Keratinocyte (primary cell): ENCODE results near the gene CLOCK. TPM values are rescaled to one million over a fixed set of nuclear protein-coding genes. Genes with fewer than 3 reads are reported as not detected.

Experiments
- DNase-seq: peaks from one replicate; pipeline ENCODE4 v3.0.0-alpha.2; 2011; ENCODE audit warnings: low read depth, missing footprints, low spot score
- FAIRE-seq: peaks from 2 replicates; lab custom pipeline; 2011; peaks lifted over from hg19 to GRCh38; lab: Jason Lieb, UNC
- H2AFZ ChIP-seq: 2 replicates; pipeline ENCODE4 v1.6.0; 2012; ENCODE audit warnings: low read length, control low read depth, inconsistent platforms; ENCODE audit not compliant: control insufficient read depth
- H3K27ac ChIP-seq: 2 replicates; pipeline ENCODE4 v1.5.1; 2011; ENCODE audit warnings: low read length; ENCODE audit not compliant: control insufficient read depth, insufficient read depth
- H3K27me3 ChIP-seq: 3 replicates; pipeline ENCODE4 v1.6.0; 2011; ENCODE audit warnings: low read length; ENCODE audit not compliant: control insufficient read depth, insufficient read depth; ENCODE audit errors: extremely low read depth
- H3K36me3 ChIP-seq, 2 experiments: 2 replicates in 1 of 2; 3 replicates in 1 of 2; pipeline ENCODE4 v1.5.1; 2011; ENCODE audit warnings: low read length in 2 of 2, mild to moderate bottlenecking in 1 of 2; ENCODE audit not compliant: control insufficient read depth in 2 of 2, insufficient read depth in 2 of 2; ENCODE audit errors: extremely low read depth in 1 of 2
- H3K4me1 ChIP-seq: 3 replicates; pipeline ENCODE4 v1.5.1; 2011; ENCODE audit warnings: low read length; ENCODE audit not compliant: control insufficient read depth, insufficient read depth; ENCODE audit errors: extremely low read depth
- H3K4me2 ChIP-seq: 3 replicates; pipeline ENCODE4 v1.6.0; 2011; ENCODE audit warnings: low read depth, low read length; ENCODE audit not compliant: control insufficient read depth, insufficient read depth; ENCODE audit errors: extremely low read depth
- H3K4me3 ChIP-seq, 3 experiments: fragments of 200-600 bp in 1 of 3; sonication (generic) in 1 of 3; 2 replicates in 2 of 3; 3 replicates in 1 of 3; pipeline ENCODE4 v1.5.1; 2011 to 2016; ENCODE audit warnings: low read length in 3 of 3, mild to moderate bottlenecking in 3 of 3, control low read depth in 2 of 3, inconsistent platforms in 1 of 3, low read depth in 1 of 3, mixed read lengths in 1 of 3, mixed run types in 1 of 3, moderate library complexity in 1 of 3; ENCODE audit not compliant: control insufficient read depth in 2 of 3, insufficient read depth in 2 of 3; ENCODE audit errors: extremely low read depth in 1 of 3
- H3K79me2 ChIP-seq: 2 replicates; pipeline ENCODE4 v1.6.0; 2012; ENCODE audit warnings: low read length; ENCODE audit not compliant: control insufficient read depth, insufficient read depth
- H3K9ac ChIP-seq: 3 replicates; pipeline ENCODE4 v1.6.0; 2011; ENCODE audit warnings: low read length; ENCODE audit not compliant: control insufficient read depth, insufficient read depth; ENCODE audit errors: extremely low read depth
- H3K9me1 ChIP-seq: 3 replicates; pipeline ENCODE4 v1.6.0; 2011; ENCODE audit warnings: low read length; ENCODE audit not compliant: control insufficient read depth, insufficient read depth; ENCODE audit errors: extremely low read depth
- H3K9me3 ChIP-seq: 2 replicates; pipeline ENCODE4 v1.5.1; 2012; ENCODE audit warnings: low read depth, low read length; ENCODE audit not compliant: control insufficient read depth
- H4K20me1 ChIP-seq: 3 replicates; pipeline ENCODE4 v1.6.0; 2011; ENCODE audit warnings: low read length; ENCODE audit not compliant: control insufficient read depth, insufficient read depth; ENCODE audit errors: extremely low read depth
- CTCF ChIP-seq, 3 experiments: IDR thresholded peaks in 1 of 3; conservative IDR thresholded peaks in 1 of 3; optimal IDR thresholded peaks in 1 of 3; 2 replicates in 2 of 3; 3 replicates in 1 of 3; pipeline versions ENCODE3 to v1.5.1; 2011; ENCODE audit warnings: low read length in 3 of 3, mild to moderate bottlenecking in 3 of 3, moderate library complexity in 2 of 3, control low read depth in 1 of 3, inconsistent platforms in 1 of 3; ENCODE audit not compliant: insufficient read depth in 2 of 3; ENCODE audit errors: extremely low read depth in 1 of 3
- EZH2 ChIP-seq: IDR thresholded peaks from one replicate; pipeline ENCODE4 v1.6.1; 2012; ENCODE audit warnings: inconsistent platforms, mild to moderate bottlenecking, low read length, moderate library complexity
- dilution Hi-C: fragments of 300-500 bp; cut with MboI; formaldehyde crosslinking; loops from one replicate; pipeline ENCODE4 v1.7.0; 2020; ENCODE audit warnings: low sequenced_read_pairs; ENCODE audit not compliant: extremely low pct_ligation_motif_present
- polyA plus RNA-seq, 5 experiments: library from polyadenylated mRNA; depleted of rRNA in 3 of 5; stranded (reverse) in 3 of 5; stranded (forward) in 1 of 5; unstranded in 1 of 5; fragments of >200 nt; gene quantifications; 1 replicate in 1 of 5; 2 replicates in 3 of 5; 3 replicates in 1 of 5; pipeline versions ENCODE4 v1.2.1 to v1.2.3, GENCODE V29; 2011 to 2012; ENCODE audit warnings: missing spikeins in 2 of 5, low read depth in 1 of 5, low replicate concordance in 1 of 5

CLOCK gene
- polyA plus RNA-seq, 1 donor (not counting 4 experiments of a cell fraction or from before 2014, with no cell fraction given): 27.1 TPM

- Histone ChIP-seq H3K9me1 (no peaks in the 10 kb centered on the region), H3K27me3 (no peaks in the 10 kb centered on the region), H3K4me2 (no peak overlapping the region), H2AFZ (no peak overlapping the region), H4K20me1 (no peaks in the 10 kb centered on the region), H3K36me3 (peaks cover 2 to 5% of the 10 kb centered on the region in 2 experiments), H3K4me1 (peaks cover 5% of the 10 kb centered on the region), H3K4me3 (no peak overlapping the region), H3K79me2 (peaks cover 92% of the 10 kb centered on the region), H3K27ac (no peak overlapping the region), H3K9me3 (no peaks in the 10 kb centered on the region), H3K9ac (no peak overlapping the region)
- TF ChIP-seq EZH2: no peak
- no peak for TF ChIP-seq CTCF (optimal IDR thresholded peaks at IDR 0.05 in 1 of 3, IDR thresholded peaks at IDR 0.05 in 1 of 3, conservative IDR thresholded peaks at IDR 0.05 in 1 of 3; ENCODE audit: extremely low read depth in 1 of 3, insufficient read depth in 2 of 3, low read length in 3 of 3)
- no peak for FAIRE-seq
- dilution Hi-C loops: no loop called here
- no peak for DNase-seq
Measured at GRCh38 chr4:55538531-55538930, 8.2 kb downstream of the CLOCK start.

DNA sequence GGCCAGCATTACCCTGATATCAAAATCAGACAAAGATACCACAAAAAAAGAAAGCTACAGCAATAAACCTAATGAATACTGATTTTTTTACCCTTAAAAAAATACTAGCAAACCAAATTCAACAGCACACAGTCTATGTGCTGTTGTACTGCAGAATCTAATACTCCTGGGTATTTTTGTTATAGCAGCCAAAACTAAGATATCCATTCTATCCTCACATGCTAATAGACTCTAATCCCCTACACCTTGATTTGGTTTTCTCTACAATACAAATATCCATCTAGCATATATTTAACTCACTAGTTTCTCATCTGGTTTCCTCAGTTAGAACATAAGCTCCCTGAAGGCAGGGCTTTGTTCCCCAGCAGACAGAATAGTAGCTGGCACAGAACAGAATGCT, 12.4 kb downstream of the CLOCK start:
- Histone ChIP-seq H3K9me1 (no peaks in the 10 kb centered on the region), H3K27ac (no peak overlapping the region), H3K4me3 (no peak overlapping the region), H3K36me3 (no peaks in the 10 kb centered on the region), H4K20me1 (no peaks in the 10 kb centered on the region), H3K79me2 (peaks cover 96% of the 10 kb centered on the region), H3K9me3 (no peaks in the 10 kb centered on the region), H3K9ac (no peak overlapping the region), H3K4me1 (no peaks in the 10 kb centered on the region), H2AFZ (no peak overlapping the region), H3K27me3 (no peaks in the 10 kb centered on the region), H3K4me2 (no peak overlapping the region)
- dilution Hi-C loops: no loop called here
- FAIRE-seq: no peak
- TF ChIP-seq EZH2: no peak
- TF ChIP-seq CTCF (optimal IDR thresholded peaks at IDR 0.05 in 1 of 3, IDR thresholded peaks at IDR 0.05 in 1 of 3, conservative IDR thresholded peaks at IDR 0.05 in 1 of 3; ENCODE audit: extremely low read depth in 1 of 3, insufficient read depth in 2 of 3, low read length in 3 of 3): no peak
- no peak for DNase-seq
